H1 (cell line): ENCODE data around the gene WWC2. TPM values are rescaled to one million over a fixed set of nuclear protein-coding genes. Genes with fewer than 3 reads are reported as not detected.

Experiments used
- CTCF ChIA-PET: fragments of 300-600 bp; sonication (Branson Sonifier 250); formaldehyde crosslinking; loops from one replicate; lab custom pipeline; 2021; ENCODE audit not compliant: partially characterized antibody; lab: Charles Lee
- POLR2A ChIA-PET: fragments of 300-600 bp; sonication (Branson Sonifier 250); formaldehyde crosslinking; loops from one replicate; lab custom pipeline; 2021; ENCODE audit warnings: inconsistent platforms; ENCODE audit not compliant: partially characterized antibody; lab: Charles Lee
- DNase-seq, 2 experiments: peaks; one replicate each; pipeline versions ENCODE4 v3.0.0 to v3.0.0-alpha.2; 2010 to 2022; ENCODE audit warnings: low spot score in 2 of 2, low read depth in 1 of 2, mixed read lengths in 1 of 2
- FAIRE-seq: peaks from 2 replicates; lab custom pipeline; 2011; peaks lifted over from hg19 to GRCh38; lab: Jason Lieb, UNC
- H2AFZ ChIP-seq: 2 replicates; pipeline ENCODE4 v1.8.1; 2012; ENCODE audit warnings: low read length, inconsistent platforms
- H2AK5ac ChIP-seq: 2 replicates; pipeline ENCODE4 v1.6.1; 2013; ENCODE audit warnings: low read depth, low read length
- H2BK120ac ChIP-seq: replicated peaks from 2 replicates; pipeline ENCODE3; 2013; ENCODE audit warnings: low read depth, low read length, inconsistent platforms
- H2BK12ac ChIP-seq: 2 replicates; pipeline ENCODE4 v1.6.1; 2013; ENCODE audit warnings: low read depth, low read length
- H2BK15ac ChIP-seq: 2 replicates; pipeline ENCODE4 v1.6.1; 2013; ENCODE audit warnings: low read length
- H2BK20ac ChIP-seq: 2 replicates; pipeline ENCODE4 v1.6.1; 2013; ENCODE audit warnings: low read length
- H2BK5ac ChIP-seq: 2 replicates; pipeline ENCODE4 v1.6.1; 2013; ENCODE audit warnings: low read depth, low read length
- H3K14ac ChIP-seq: 2 replicates; pipeline ENCODE4 v1.6.1; 2013; ENCODE audit warnings: inconsistent platforms; ENCODE audit not compliant: insufficient read length
- H3K18ac ChIP-seq: 2 replicates; pipeline ENCODE4 v1.6.1; 2013; ENCODE audit warnings: low read length; ENCODE audit errors: extremely low read depth
- H3K23ac ChIP-seq: 2 replicates; pipeline ENCODE4 v1.6.1; 2013; ENCODE audit warnings: inconsistent platforms; ENCODE audit not compliant: insufficient read length
- H3K23me2 ChIP-seq: 2 replicates; pipeline ENCODE4 v1.6.1; 2013; ENCODE audit warnings: low read depth, low read length
- H3K27ac ChIP-seq: 2 replicates; pipeline ENCODE4 v1.6.1; 2011; ENCODE audit warnings: low read depth, low read length, inconsistent platforms
- H3K27me3 ChIP-seq, 4 experiments: replicated peaks in 1 of 4; 1 replicate in 1 of 4; 2 replicates in 3 of 4; pipeline versions ENCODE4 v1.6.1 to v1.8.1; 2011 to 2013; ENCODE audit warnings: low read length in 3 of 4, mild to moderate bottlenecking in 3 of 4, inconsistent platforms in 2 of 4, mixed read lengths in 2 of 4, moderate library complexity in 1 of 4; ENCODE audit not compliant: control insufficient read depth in 3 of 4, insufficient read depth in 3 of 4; ENCODE audit errors: extremely low read depth in 1 of 4
- H3K36me3 ChIP-seq, 4 experiments: 2 replicates each; pipeline versions ENCODE4 v1.6.1 to v1.8.1; 2011 to 2013; ENCODE audit warnings: mild to moderate bottlenecking in 4 of 4, low read length in 3 of 4, moderate library complexity in 2 of 4, control low read depth in 1 of 4, inconsistent platforms in 1 of 4; ENCODE audit not compliant: insufficient read depth in 4 of 4, control insufficient read depth in 2 of 4
- H3K4ac ChIP-seq: replicated peaks from 2 replicates; pipeline ENCODE3; 2013; ENCODE audit warnings: low read length, low read depth, mixed read lengths, inconsistent platforms; ENCODE audit not compliant: insufficient read length
- H3K4me1 ChIP-seq, 4 experiments: replicated peaks in 1 of 4; 1 replicate in 1 of 4; 2 replicates in 3 of 4; pipeline versions ENCODE4 v1.6.1 to v1.8.1; 2011 to 2013; ENCODE audit warnings: low read length in 3 of 4, inconsistent platforms in 2 of 4, mixed read lengths in 1 of 4; ENCODE audit not compliant: insufficient read depth in 4 of 4, control insufficient read depth in 3 of 4
- H3K4me2 ChIP-seq, 2 experiments: 2 replicates each; pipeline versions ENCODE4 v1.6.1 to v1.8.1; 2011 to 2013; ENCODE audit warnings: low read depth in 2 of 2, low read length in 2 of 2, control low read depth in 1 of 2, inconsistent platforms in 1 of 2, mild to moderate bottlenecking in 1 of 2; ENCODE audit not compliant: insufficient read depth in 1 of 2
- H3K4me3 ChIP-seq, 4 experiments: fragments of 200-600, 300-600 bp in 1 of 4; sonication (generic), shearing (Covaris generic), sonication (Bioruptor Twin) in 1 of 4; 2 replicates each; pipeline versions ENCODE4 v1.5.1 to v1.8.1; 2011 to 2016; ENCODE audit warnings: low read length in 4 of 4, low read depth in 3 of 4, control low read depth in 2 of 4, inconsistent platforms in 2 of 4, mild to moderate bottlenecking in 2 of 4, mixed read lengths in 1 of 4, moderate library complexity in 1 of 4; ENCODE audit not compliant: insufficient read depth in 2 of 4; ENCODE audit errors: extremely low read depth in 1 of 4
- H3K56ac ChIP-seq: replicated peaks from 2 replicates; pipeline ENCODE3; 2013; ENCODE audit warnings: low read depth, mild to moderate bottlenecking, mixed read lengths, low read length, inconsistent platforms; ENCODE audit not compliant: insufficient read length
- H3K79me1 ChIP-seq: 2 replicates; pipeline ENCODE4 v1.6.1; 2013; ENCODE audit warnings: low read depth, low read length, control low read depth
- H3K79me2 ChIP-seq, 2 experiments: 2 replicates each; pipeline versions ENCODE4 v1.6.1 to v1.8.1; 2012 to 2013; ENCODE audit warnings: low read length in 2 of 2, mild to moderate bottlenecking in 2 of 2, inconsistent platforms in 1 of 2; ENCODE audit not compliant: insufficient read depth in 2 of 2, control insufficient read depth in 1 of 2
- H3K9ac ChIP-seq, 4 experiments: replicated peaks in 1 of 4; 1 replicate in 1 of 4; 2 replicates in 3 of 4; pipeline versions ENCODE4 v1.6.1 to v1.8.1; 2011 to 2013; ENCODE audit warnings: low read depth in 3 of 4, low read length in 3 of 4, control low read depth in 2 of 4, mild to moderate bottlenecking in 2 of 4, moderate library complexity in 2 of 4, inconsistent platforms in 1 of 4; ENCODE audit errors: extremely low read depth in 1 of 4
- H3K9me3 ChIP-seq, 2 experiments: 2 replicates each; pipeline versions ENCODE4 v1.6.1 to v1.8.1; 2012 to 2013; ENCODE audit warnings: mild to moderate bottlenecking in 2 of 2, moderate library complexity in 2 of 2, control low read depth in 1 of 2, inconsistent platforms in 1 of 2, low read depth in 1 of 2, low read length in 1 of 2, mixed read lengths in 1 of 2; ENCODE audit not compliant: insufficient read depth in 2 of 2
- H4K20me1 ChIP-seq, 2 experiments: replicated peaks in 1 of 2; 2 replicates each; pipeline versions ENCODE3 to v1.8.1; 2011 to 2013; ENCODE audit warnings: inconsistent platforms in 2 of 2, low read length in 2 of 2, mild to moderate bottlenecking in 1 of 2; ENCODE audit not compliant: insufficient read depth in 2 of 2, control insufficient read depth in 1 of 2
- H4K5ac ChIP-seq: 2 replicates; pipeline ENCODE4 v1.6.1; 2013; ENCODE audit warnings: low read length, low read depth, mixed read lengths, inconsistent platforms; ENCODE audit not compliant: insufficient read length
- H4K8ac ChIP-seq: 2 replicates; pipeline ENCODE4 v1.8.0; 2013; ENCODE audit warnings: mild to moderate bottlenecking, moderate library complexity, low read length, inconsistent platforms; ENCODE audit not compliant: insufficient read depth; ENCODE audit errors: extremely low read depth
- H4K91ac ChIP-seq: replicated peaks from 2 replicates; pipeline ENCODE3; 2013; ENCODE audit warnings: low read length, mixed read lengths, inconsistent platforms; ENCODE audit not compliant: insufficient read length
- ATF2 ChIP-seq: IDR thresholded peaks from 2 replicates; pipeline ENCODE4 v1.6.1; 2012; ENCODE audit warnings: low read length, inconsistent platforms
- CHD1 ChIP-seq: IDR thresholded peaks from 2 replicates; pipeline ENCODE4 v1.6.1; 2012; ENCODE audit warnings: low read depth, low read length, improper control_type of control experiment
- EZH2 ChIP-seq: fragments of 200-600 bp; sonication (generic); IDR thresholded peaks from 2 replicates; pipeline ENCODE4 v1.7.1; 2012; ENCODE audit warnings: low read depth, mild to moderate bottlenecking, moderate library complexity, low read length, inconsistent platforms; ENCODE audit not compliant: severe bottlenecking
- GABPA ChIP-seq: IDR thresholded peaks from 2 replicates; pipeline ENCODE4 v1.6.1; 2011; ENCODE audit warnings: mild to moderate bottlenecking, low read length, moderate library complexity, borderline replicate concordance; ENCODE audit not compliant: insufficient read depth
- KDM1A ChIP-seq: fragments of 200-600, 300-600 bp; sonication (generic); IDR thresholded peaks from 2 replicates; pipeline ENCODE4 v1.7.1; 2016; ENCODE audit warnings: mild to moderate bottlenecking, low read length, borderline replicate concordance
- NANOG ChIP-seq: IDR thresholded peaks from 2 replicates; pipeline ENCODE4 v1.6.1; 2011; ENCODE audit warnings: low read length, low read depth, mild to moderate bottlenecking, inconsistent platforms; ENCODE audit not compliant: insufficient read depth, poor library complexity, severe bottlenecking
- RAD21 ChIP-seq, 2 experiments: IDR thresholded peaks in 1 of 2; conservative IDR thresholded peaks in 1 of 2; 2 replicates each; pipeline ENCODE4 v1.6.1; 2011; ENCODE audit warnings: low read depth in 2 of 2, low read length in 2 of 2, improper control_type of control experiment in 1 of 2, inconsistent platforms in 1 of 2, mild to moderate bottlenecking in 1 of 2, moderate library complexity in 1 of 2
- RBBP5 ChIP-seq: IDR thresholded peaks from 2 replicates; pipeline ENCODE4 v1.7.1; 2012; ENCODE audit warnings: low read depth, mild to moderate bottlenecking, inconsistent platforms, low read length, moderate library complexity, borderline replicate concordance
- RXRA ChIP-seq: IDR thresholded peaks from 2 replicates; pipeline ENCODE4 v1.6.1; 2011; ENCODE audit warnings: low read depth, mild to moderate bottlenecking, low read length, moderate library complexity; ENCODE audit not compliant: insufficient read depth
- SAP30 ChIP-seq: fragments of 300-600 bp; sonication (generic); IDR thresholded peaks from 2 replicates; pipeline ENCODE4 v1.7.1; 2012; ENCODE audit warnings: low read length, moderate library complexity, mild to moderate bottlenecking, inconsistent platforms; ENCODE audit not compliant: insufficient read depth, insufficient replicate concordance
- SP1 ChIP-seq: IDR thresholded peaks from 2 replicates; pipeline ENCODE4 v1.6.1; 2011; ENCODE audit warnings: low read depth, low read length
- WGBS, 2 experiments: shearing (Covaris generic) in 1 of 2; methylation state at CpG; one replicate each; pipeline versions ENCODE4 v1.1.6 to v1.1.7; 2013 to 2015; ENCODE audit warnings: low lambda C conversion rate in 2 of 2, mixed read lengths in 2 of 2, inconsistent platforms in 1 of 2, low coverage in 1 of 2, missing lambda C conversion rate in 1 of 2; ENCODE audit not compliant: insufficient replicate concordance in 2 of 2, insufficient coverage in 1 of 2, insufficient read length in 1 of 2; ENCODE audit errors: extremely low coverage in 1 of 2, missing lambda C conversion rate in 1 of 2; 5-methylcytosine and 5-hydroxymethylcytosine counted together
- polyA plus RNA-seq, 7 experiments: library from polyadenylated mRNA; depleted of rRNA in 3 of 7; stranded (reverse) in 5 of 7; unstranded in 2 of 7; fragments of >200 nt in 5 of 7; fragments of 200-250 nt in 2 of 7; gene quantifications; 1 replicate in 5 of 7; 2 replicates in 1 of 7; 4 replicates in 1 of 7; pipeline versions ENCODE4 v1.2.1 to v1.2.3, GENCODE V29; 2011 to 2013; ENCODE audit warnings: missing spikeins in 2 of 7, mixed read lengths in 2 of 7
- total RNA-seq: library from RNA; stranded (reverse); fragmentation: NEBNext Ultra II Directional; extraction: Animal tissue kit (Norgen Biotek cat#: 25700); gene quantifications from 2 replicates; pipeline ENCODE4 v1.2.1, GENCODE V29; 2021

Gene WWC2
- total and polyA plus RNA-seq, 2 of the 8 experiments (the other 6 are each of a cell fraction or from before 2014, with no cell fraction given), result 17.6 to 135 TPM

- Histone ChIP-seq H2BK12ac (no peak overlapping the region), H4K8ac (no peak overlapping the region), H3K79me2 (peaks cover 0 to 90% of the 10 kb centered on the region in 2 experiments; a peak in 3 of 4 replicates), H3K4me1 (peaks cover 0 to 4% (median 0%) of the 10 kb centered on the region in 4 experiments; a peak in 1 of 7 replicates), H3K9me3 (no peaks in the 10 kb centered on the region), H3K79me1 (peaks cover 13% of the 10 kb centered on the region), H3K4ac (no peak overlapping the region), H3K14ac (no peak overlapping the region), H3K23ac (no peak overlapping the region), H3K27me3 (no peaks in the 10 kb centered on the region), H3K4me3 (no peak overlapping the region), H3K9ac (no peak overlapping the region), H3K56ac (no peak overlapping the region), H4K5ac (no peak overlapping the region), H2BK15ac (no peak overlapping the region), H3K4me2 (no peak overlapping the region), H3K27ac (no peak overlapping the region), H4K91ac (no peak overlapping the region), H2AFZ (no peak overlapping the region), H2BK5ac (no peak overlapping the region), H2BK20ac (no peak overlapping the region), H3K36me3 (peaks cover 0 to 2% (median 0%) of the 10 kb centered on the region in 4 experiments; a peak in 3 of 8 replicates), H4K20me1 (peaks cover 0 to 2% of the 10 kb centered on the region in 2 experiments), H2BK120ac (no peak overlapping the region), H3K23me2 (no peaks in the 10 kb centered on the region; the same call in 1 of the 2 replicates), H3K18ac (no peak overlapping the region), H2AK5ac (no peak overlapping the region)
- WGBS, 2 experiments, result 96% methylated on average over 2 of the region's 2 CpGs; no CpG with 5 or more reads in 1 of the 2 experiments
- CTCF ChIA-PET, result interaction anchor here (1.1 kb wide), 1 partner anchor 11 kb away, joined by 4 read pairs; no protein-coding TSS in a partner anchor
- FAIRE-seq (no peak), DNase-seq (no peak)
- POLR2A ChIA-PET, result interaction anchor here (0.9 kb wide), 1 partner anchor 10 kb away, joined by 3 read pairs; no protein-coding TSS in a partner anchor
- TF ChIP-seq RBBP5, result no peak
- no peak for TF ChIP-seq KDM1A
- TF ChIP-seq CHD1, result no peak
- TF ChIP-seq EZH2, result no peak
- no peak for TF ChIP-seq ATF2
- TF ChIP-seq SAP30, result no peak
- no peak for TF ChIP-seq GABPA
- TF ChIP-seq NANOG, result no peak
- no peak for TF ChIP-seq RAD21 (IDR thresholded peaks at IDR 0.05 in 1 of 2, conservative IDR thresholded peaks at IDR 0.05 in 1 of 2; ENCODE audit: low read depth in 2 of 2, low read length in 2 of 2)
- TF ChIP-seq SP1, result no peak
- TF ChIP-seq RXRA, result no peak
Measured at GRCh38 chr4:183202523-183202922, 103.5 kb downstream of the WWC2 start.
